K562 (cell line): ENCODE results near the gene PMEPA1. TPM values are rescaled to one million over a fixed set of nuclear protein-coding genes. Genes with fewer than 3 reads are reported as not detected.

Source experiments
- ATAC-seq: fragments of 200-7000 bp; cut with Tn5 transposase; 3 replicates; pipeline ENCODE4 v1.9.1; 2020; ENCODE audit warnings: moderate library complexity
- BruUV-seq: library from RNA; stranded (reverse); fragments of 400-500 nt; replicated peaks from 2 replicates; lab custom pipeline; 2021; lab: Mats Ljungman, UMichigan
- CTCF ChIA-PET: fragments of 300-600 bp; formaldehyde crosslinking; extraction: SDS; loops from one replicate; lab custom pipeline; 2021; ENCODE audit warnings: low intra/inter-chr PET ratio; lab: Yijun Ruan, JAX
- POLR2A ChIA-PET: fragments of 300-600, 350-650 bp; sonication (Branson Sonifier 250); formaldehyde crosslinking; extraction: SDS; loops from one replicate; lab custom pipeline; 2021; ENCODE audit warnings: antibody characterized with exemption, inconsistent platforms; lab: Yijun Ruan, JAX
- DNase-seq, 4 experiments: peaks; one replicate each; pipeline versions ENCODE4 v3.0.0 to v3.0.0-alpha.2; 2011 to 2018; ENCODE audit warnings: low spot score in 3 of 4, mixed read lengths in 3 of 4; ENCODE audit errors: extremely low read depth in 1 of 4
- FAIRE-seq: peaks from 2 replicates; lab custom pipeline; 2011; peaks lifted over from hg19 to GRCh38; lab: Jason Lieb, UNC
- H2AFZ ChIP-seq: 2 replicates; pipeline ENCODE4 v1.6.0; 2011; ENCODE audit warnings: low read depth, low read length, control low read depth, inconsistent platforms
- H3K27ac ChIP-seq: fragments of 200-600 bp; 3 replicates; pipeline ENCODE4 v1.8.0; 2011; ENCODE audit warnings: low read depth, mild to moderate bottlenecking, control low read depth, inconsistent platforms, low read length, moderate library complexity, mixed read lengths; ENCODE audit errors: extremely low read depth
- H3K27me3 ChIP-seq, 2 experiments: fragments of 300-600 bp in 1 of 2; 2 replicates in 1 of 2; 3 replicates in 1 of 2; pipeline versions ENCODE4 v1.6.0 to v1.8.0; 2011; ENCODE audit warnings: inconsistent platforms in 2 of 2, low read length in 2 of 2, mild to moderate bottlenecking in 1 of 2, mixed read lengths in 1 of 2, moderate library complexity in 1 of 2; ENCODE audit not compliant: control insufficient read depth in 2 of 2, insufficient read depth in 2 of 2
- H3K36me3 ChIP-seq: fragments of 300-600 bp; 3 replicates; pipeline ENCODE4 v1.8.0; 2011; ENCODE audit warnings: mild to moderate bottlenecking, low read length, inconsistent platforms; ENCODE audit not compliant: control insufficient read depth, insufficient read depth
- H3K4me1 ChIP-seq, 2 experiments: fragments of 200-600 bp in 1 of 2; replicated peaks in 1 of 2; 2 replicates in 1 of 2; 3 replicates in 1 of 2; pipeline versions ENCODE4 v1.5.1 to v1.8.0; 2011; ENCODE audit warnings: inconsistent platforms in 2 of 2, low read length in 2 of 2, mild to moderate bottlenecking in 1 of 2, mixed read lengths in 1 of 2, moderate library complexity in 1 of 2; ENCODE audit not compliant: control insufficient read depth in 2 of 2, insufficient read depth in 2 of 2
- H3K4me2 ChIP-seq: 2 replicates; pipeline ENCODE4 v1.6.1; 2011; ENCODE audit warnings: low read length, control low read depth, inconsistent platforms, mixed read lengths; ENCODE audit not compliant: insufficient read depth
- H3K4me3 ChIP-seq: fragments of 200-600 bp; sonication (generic), shearing (Covaris generic); 2 replicates; pipeline ENCODE4 v1.5.1; 2016; ENCODE audit warnings: control low read depth, inconsistent platforms
- H3K79me2 ChIP-seq: fragments of 200-600 bp; 3 replicates; pipeline ENCODE4 v1.8.0; 2011; ENCODE audit warnings: low read length, inconsistent platforms; ENCODE audit not compliant: control insufficient read depth, insufficient read depth
- H3K9ac ChIP-seq, 2 experiments: 2 replicates each; pipeline versions ENCODE4 v1.6.0 to v1.6.1; 2011; ENCODE audit warnings: low read depth in 2 of 2, low read length in 2 of 2, control low read depth in 1 of 2, inconsistent platforms in 1 of 2, mild to moderate bottlenecking in 1 of 2, mixed read lengths in 1 of 2; ENCODE audit not compliant: insufficient read depth in 1 of 2
- H3K9me1 ChIP-seq: one replicate; pipeline ENCODE4 v1.6.0; 2011; ENCODE audit warnings: inconsistent platforms, mild to moderate bottlenecking, low read length, moderate library complexity; ENCODE audit not compliant: control insufficient read depth, insufficient read depth
- H3K9me3 ChIP-seq: replicated peaks from 2 replicates; pipeline ENCODE4 v1.5.1; 2011; ENCODE audit warnings: low read depth, low read length, inconsistent platforms; ENCODE audit not compliant: control insufficient read depth, insufficient read depth
- H4K20me1 ChIP-seq: replicated peaks from 2 replicates; pipeline ENCODE4 v1.6.1; 2011; ENCODE audit warnings: low read length, inconsistent platforms, mixed read lengths; ENCODE audit not compliant: control insufficient read depth, insufficient read depth
- BCL6 ChIP-seq: fragments of 250-450 bp; sonication (Bioruptor Pico); IDR thresholded peaks from 2 replicates; pipeline ENCODE4 v1.4.0; 2020
- BMI1 ChIP-seq: fragments of 150-350 bp; IDR thresholded peaks from 2 replicates; pipeline ENCODE4 v1.6.1; 2014; ENCODE audit warnings: low read length
- CEBPG ChIP-seq, 3 experiments: fragments of 200-800 bp in 1 of 3; sonication (Bioruptor generic) in 1 of 3; sonication (generic) in 1 of 3; formaldehyde crosslinking in 1 of 3; IDR thresholded peaks in 2 of 3; conservative IDR thresholded peaks in 1 of 3; 2 replicates each; pipeline versions ENCODE4 v1.6.1 to v1.8.0; 2016 to 2022; ENCODE audit warnings: missing compliant biosample characterization in 2 of 3, missing genetic modification characterization in 2 of 3, mild to moderate bottlenecking in 1 of 3, missing genetic modification reagents in 1 of 3
- EHMT2 ChIP-seq: fragments of 450-650 bp; IDR thresholded peaks from 2 replicates; pipeline ENCODE4 v1.6.1; 2018; ENCODE audit warnings: antibody characterized with exemption
- KLF1 ChIP-seq: fragments of 450-650 bp; IDR thresholded peaks from 2 replicates; pipeline ENCODE4 v1.6.1; 2016; ENCODE audit warnings: missing genetic modification characterization, missing compliant biosample characterization
- MYC ChIP-seq, 2 experiments: fragments of 250-450 bp in 1 of 2; sonication (Bioruptor Pico) in 1 of 2; IDR thresholded peaks; 2 replicates each; pipeline versions ENCODE4 v1.5.1 to v1.6.1; 2012 to 2021; ENCODE audit warnings: low read depth in 2 of 2, borderline replicate concordance in 1 of 2, improper control_type of control experiment in 1 of 2, low read length in 1 of 2, mild to moderate bottlenecking in 1 of 2, moderate library complexity in 1 of 2
- XRCC4 ChIP-seq: IDR thresholded peaks from one replicate; pipeline ENCODE4 v1.6.1; 2011; ENCODE audit not compliant: insufficient read depth, insufficient read length; ENCODE audit errors: extremely low read depth
- ZNF232 ChIP-seq: sonication (generic); formaldehyde crosslinking; IDR thresholded peaks from 2 replicates; pipeline ENCODE4 v1.8.0; 2022; ENCODE audit warnings: mild to moderate bottlenecking, missing genetic modification reagents
- WGBS: fragments of 100-300 bp; shearing (Covaris generic); methylation state at CpG from one replicate; pipeline ENCODE4 v1.1.6; 2016; ENCODE audit warnings: low coverage, mixed read lengths; ENCODE audit not compliant: insufficient coverage; ENCODE audit errors: missing lambda C conversion rate; 5-methylcytosine and 5-hydroxymethylcytosine counted together
- in situ Hi-C: fragments of 300-500 bp; cut with MboI; formaldehyde crosslinking; loops from 4 replicates; pipeline ENCODE4 v1.15.0; 2018; ENCODE audit warnings: inconsistent platforms, mixed read lengths
- intact Hi-C: fragments of 100-400 bp; cut with micrococcal nuclease; formaldehyde crosslinking; loops from 2 replicates; pipeline ENCODE4 v1.14.2; 2022
- polyA plus RNA-seq, 8 experiments: library from polyadenylated mRNA; depleted of rRNA in 4 of 8; stranded (reverse) in 5 of 8; unstranded in 3 of 8; fragments of >200 nt; fragmentation: Nextera tagmentation in 2 of 8; fragmentation: Illumina TruSeq in 1 of 8; extraction: Ambion mirVana in 2 of 8; extraction: Trizol in 1 of 8; gene quantifications; 2 replicates each; pipeline versions ENCODE4 v1.2.1 to v1.2.3, GENCODE V29; 2011 to 2014; ENCODE audit warnings: inconsistent platforms in 1 of 8, missing spikeins in 1 of 8
- total RNA-seq, 7 experiments: library from RNA; depleted of rRNA in 6 of 7; stranded (reverse); fragments of >200 nt in 6 of 7; fragmentation: Illumina TruSeq in 2 of 7; extraction: Trizol in 2 of 7; gene quantifications; 2 replicates each; pipeline versions ENCODE4 v1.2.1 to v1.2.3, GENCODE V29; 2011 to 2021; ENCODE audit warnings: low replicate concordance in 1 of 7
- TF ChIP-seq, protein P1 (sequence below): sonication (generic); IDR thresholded peaks from 2 replicates; pipeline ENCODE4 v1.6.1; 2016

PMEPA1 gene
- total and polyA plus RNA-seq, 9 of the 15 experiments (the other 6 are each of a cell fraction or from before 2014, with no cell fraction given), result 0.16 TPM; not detected in 8

- ChIA-PET CTCF (interaction anchor here (1.1 to 3.1 kb wide), 4 partner anchors 58 to 555 kb away, joined by 3 to 32 read pairs (median 10); no protein-coding TSS in a partner anchor), POLR2A (interaction anchor here (0.5 to 1.0 kb wide), 5 partner anchors 12 to 547 kb away, joined by 3 to 4 read pairs (median 3); no protein-coding TSS in a partner anchor)
- Histone ChIP-seq H3K27ac (no peak overlapping the region), H3K9me3 (no peaks in the 10 kb centered on the region), H3K36me3 (no peaks in the 10 kb centered on the region), H2AFZ (no peak overlapping the region), H3K4me2 (no peak overlapping the region), H3K4me3 (no peak overlapping the region), H3K9me1 (no peaks in the 10 kb centered on the region), H4K20me1 (0 out of 2 replicates have a peak, but pooled peaks cover 9% of the 10 kb centered on the region), H3K79me2 (no peaks in the 10 kb centered on the region), H3K27me3 (peaks cover 30 to 82% of the 10 kb centered on the region in 2 experiments; a peak in 3 of 5 replicates), H3K9ac (no peak overlapping the region), H3K4me1 (peaks cover 0 to 18% of the 10 kb centered on the region in 2 experiments; a peak in 1 of 5 replicates)
- intact Hi-C loops, result loop anchor here (1.0 to 10.0 kb wide), 5 partner anchors 58 to 524 kb away; no protein-coding TSS in a partner anchor
- no peak for FAIRE-seq
- 3% methylated on average over 19 of the region's 22 CpGs for WGBS
- in situ Hi-C loops, result no loop called here
- DNase-seq, result peak in 1 of 4 experiments; percentile 10
- BruUV-seq, result no TSS peak
- TF ChIP-seq KLF1, result no peak
- no peak for TF ChIP-seq CEBPG (CRISPR knock-in tag; IDR thresholded peaks at IDR 0.05)
- peak in 1 of 2 experiments; percentile 72; a peak in 2 of 4 replicates for TF ChIP-seq CEBPG (tag; conservative IDR thresholded peaks at IDR 0.05 in 1 of 2, IDR thresholded peaks at IDR 0.05 in 1 of 2)
- TF ChIP-seq, protein P1, sequence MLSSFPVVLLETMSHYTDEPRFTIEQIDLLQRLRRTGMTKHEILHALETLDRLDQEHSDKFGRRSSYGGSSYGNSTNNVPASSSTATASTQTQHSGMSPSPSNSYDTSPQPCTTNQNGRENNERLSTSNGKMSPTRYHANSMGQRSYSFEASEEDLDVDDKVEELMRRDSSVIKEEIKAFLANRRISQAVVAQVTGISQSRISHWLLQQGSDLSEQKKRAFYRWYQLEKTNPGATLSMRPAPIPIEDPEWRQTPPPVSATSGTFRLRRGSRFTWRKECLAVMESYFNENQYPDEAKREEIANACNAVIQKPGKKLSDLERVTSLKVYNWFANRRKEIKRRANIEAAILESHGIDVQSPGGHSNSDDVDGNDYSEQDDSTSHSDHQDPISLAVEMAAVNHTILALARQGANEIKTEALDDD, result no peak
- no peak for TF ChIP-seq MYC (IDR thresholded peaks at IDR 0.05; ENCODE audit: low read depth, low read length)
- no peak for TF ChIP-seq MYC (CRISPR knock-in tag; IDR thresholded peaks at IDR 0.05; ENCODE audit: borderline replicate concordance, low read depth)
- TF ChIP-seq EHMT2, result no peak
- TF ChIP-seq ZNF232, result no peak
- no peak for TF ChIP-seq BMI1
- no peak for TF ChIP-seq BCL6
- no peak for TF ChIP-seq XRCC4
- peak; percentile 53 for ATAC-seq
These were observed 54.6 kb downstream of the PMEPA1 start for GRCh38 chr20:57654998-57655808.
